Endothelial cell of umbilical vein (primary cell): Measurements from ENCODE around the gene AACS. TPM values are rescaled to one million over a fixed set of nuclear protein-coding genes. Genes with fewer than 3 reads are reported as not detected.

ENCODE experiments used
- BruUV-seq: library from RNA; stranded (reverse); fragments of 400-500 nt; replicated peaks from 2 replicates; lab custom pipeline; 2021; lab: Mats Ljungman, UMichigan
- CTCF ChIA-PET: fragments of 300-600, 350-600 bp; sonication (Branson Sonifier 250); formaldehyde crosslinking; loops from one replicate; lab custom pipeline; 2021; ENCODE audit warnings: antibody characterized with exemption, inconsistent platforms; lab: Charles Lee
- POLR2A ChIA-PET: fragments of 300-600, 350-600 bp; sonication (Branson Sonifier 250); formaldehyde crosslinking; loops from one replicate; lab custom pipeline; 2021; ENCODE audit warnings: antibody characterized with exemption, inconsistent platforms; lab: Charles Lee
- DNase-seq: peaks from one replicate; pipeline ENCODE4 v3.0.0-alpha.2; 2011; ENCODE audit warnings: low read depth, low spot score
- FAIRE-seq: peaks from 2 replicates; lab custom pipeline; 2011; peaks lifted over from hg19 to GRCh38; lab: Jason Lieb, UNC
- H2AFZ ChIP-seq: 2 replicates; pipeline ENCODE4 v1.6.0; 2012; ENCODE audit warnings: low read depth, low read length, control low read depth, inconsistent platforms
- H3K27ac ChIP-seq: 2 replicates; pipeline ENCODE4 v1.5.1; 2011; ENCODE audit warnings: low read depth, mild to moderate bottlenecking, control low read depth, low read length, moderate library complexity; ENCODE audit not compliant: insufficient read depth
- H3K27me3 ChIP-seq, 2 experiments: 2 replicates each; pipeline versions ENCODE4 v1.6.0 to v1.6.1; 2011; ENCODE audit warnings: low read length in 2 of 2, mixed read lengths in 1 of 2; ENCODE audit not compliant: control insufficient read depth in 2 of 2, insufficient read depth in 2 of 2
- H3K36me3 ChIP-seq, 2 experiments: 2 replicates in 1 of 2; 3 replicates in 1 of 2; pipeline ENCODE4 v1.5.1; 2011; ENCODE audit warnings: low read length in 2 of 2, mild to moderate bottlenecking in 1 of 2, moderate library complexity in 1 of 2; ENCODE audit not compliant: control insufficient read depth in 2 of 2, insufficient read depth in 2 of 2; ENCODE audit errors: extremely low read depth in 1 of 2
- H3K4me1 ChIP-seq: 3 replicates; pipeline ENCODE4 v1.5.1; 2011; ENCODE audit warnings: mild to moderate bottlenecking, low read length; ENCODE audit not compliant: control insufficient read depth, insufficient read depth; ENCODE audit errors: extremely low read depth
- H3K4me2 ChIP-seq: 2 replicates; pipeline ENCODE4 v1.6.1; 2011; ENCODE audit warnings: low read length, control low read depth, mixed read lengths; ENCODE audit not compliant: insufficient read depth
- H3K4me3 ChIP-seq, 3 experiments: fragments of 200-600 bp in 1 of 3; sonication (generic), shearing (Covaris generic) in 1 of 3; replicated peaks in 1 of 3; 2 replicates each; pipeline ENCODE4 v1.5.1; 2011 to 2016; ENCODE audit warnings: control low read depth in 3 of 3, low read length in 3 of 3, mild to moderate bottlenecking in 2 of 3, inconsistent platforms in 1 of 3, low read depth in 1 of 3, moderate library complexity in 1 of 3; ENCODE audit not compliant: insufficient read depth in 1 of 3
- H3K79me2 ChIP-seq: 2 replicates; pipeline ENCODE4 v1.6.0; 2012; ENCODE audit warnings: low read length, inconsistent platforms; ENCODE audit not compliant: control insufficient read depth, insufficient read depth
- H3K9ac ChIP-seq: replicated peaks from 2 replicates; pipeline ENCODE3; 2011; ENCODE audit warnings: low read length, control low read depth; ENCODE audit not compliant: insufficient read depth; ENCODE audit errors: extremely low read depth
- H3K9me1 ChIP-seq: replicated peaks from 3 replicates; pipeline ENCODE4 v1.6.0; 2011; ENCODE audit warnings: mild to moderate bottlenecking, low read length; ENCODE audit not compliant: control insufficient read depth, insufficient read depth; ENCODE audit errors: extremely low read depth
- H3K9me3 ChIP-seq: replicated peaks from 2 replicates; pipeline ENCODE4 v1.5.1; 2012; ENCODE audit warnings: low read length, inconsistent platforms; ENCODE audit not compliant: control insufficient read depth, insufficient read depth
- H4K20me1 ChIP-seq: replicated peaks from 2 replicates; pipeline ENCODE3; 2011; ENCODE audit warnings: mild to moderate bottlenecking, low read length; ENCODE audit not compliant: control insufficient read depth, insufficient read depth; ENCODE audit errors: extremely low read depth
- EZH2 ChIP-seq: IDR thresholded peaks from 2 replicates; pipeline ENCODE4 v1.6.1; 2012; ENCODE audit warnings: borderline replicate concordance, low read depth, mild to moderate bottlenecking, moderate library complexity, low read length, inconsistent platforms; ENCODE audit not compliant: severe bottlenecking
- FOS ChIP-seq: IDR thresholded peaks from 2 replicates; pipeline ENCODE4 v1.6.1; 2011; ENCODE audit warnings: mild to moderate bottlenecking, low read length, moderate library complexity, borderline replicate concordance; ENCODE audit not compliant: insufficient read depth
- GATA2 ChIP-seq: IDR thresholded peaks from 2 replicates; pipeline ENCODE4 v1.7.0; 2011; ENCODE audit warnings: low read depth, mild to moderate bottlenecking, moderate library complexity, mixed read lengths, low read length; ENCODE audit not compliant: insufficient read length, insufficient read depth
- JUN ChIP-seq: IDR thresholded peaks from 2 replicates; pipeline ENCODE4 v1.6.1; 2011; ENCODE audit warnings: borderline replicate concordance, low read depth; ENCODE audit not compliant: insufficient read length, insufficient read depth
- MYC ChIP-seq: IDR thresholded peaks from one replicate; pipeline ENCODE4 v1.6.1; 2011; ENCODE audit warnings: mild to moderate bottlenecking, low read depth, low read length
- POLR2A ChIP-seq: IDR thresholded peaks from 2 replicates; pipeline ENCODE4 v1.6.1; 2012; ENCODE audit warnings: low read depth, mild to moderate bottlenecking, control low read depth, low read length
- POLR2AphosphoS5 ChIP-seq: IDR thresholded peaks from 2 replicates; pipeline ENCODE4 v1.6.1; 2012; ENCODE audit warnings: low read depth, mild to moderate bottlenecking, control low read depth, low read length, moderate library complexity; ENCODE audit not compliant: insufficient read depth
- dilution Hi-C: fragments of 300-500 bp; cut with MboI; formaldehyde crosslinking; loops from one replicate; pipeline ENCODE4 v1.15.0; 2019; ENCODE audit warnings: low sequenced_read_pairs; ENCODE audit not compliant: extremely low pct_ligation_motif_present
- intact Hi-C: fragments of 100-400 bp; cut with micrococcal nuclease; formaldehyde crosslinking; loops from one replicate; pipeline ENCODE4 v1.10.0; 2022
- polyA plus RNA-seq, 4 experiments: library from polyadenylated mRNA; depleted of rRNA in 3 of 4; stranded (reverse) in 3 of 4; unstranded in 1 of 4; fragments of >200 nt; gene quantifications; 2 replicates each; pipeline versions ENCODE4 v1.2.1 to v1.2.3, GENCODE V29; 2011 to 2012; ENCODE audit warnings: missing spikeins in 1 of 4
- total RNA-seq: library from RNA; stranded (reverse); gene quantifications from 2 replicates; pipeline ENCODE4 v1.2.3, GENCODE V29; 2021
- TF ChIP-seq, protein P1 (sequence below): IDR thresholded peaks from 2 replicates; pipeline ENCODE4 v1.6.1; 2011; ENCODE audit not compliant: insufficient read depth, insufficient read length
- TF ChIP-seq, protein P2 (sequence below), 2 donors: IDR thresholded peaks; 1 replicate in 1 of 2; 2 replicates in 1 of 2; pipeline ENCODE4 v1.5.1; 2011; ENCODE audit warnings: low read length in 2 of 2, mild to moderate bottlenecking in 2 of 2, moderate library complexity in 2 of 2, control low read depth in 1 of 2, inconsistent platforms in 1 of 2, low read depth in 1 of 2; ENCODE audit not compliant: insufficient read depth in 1 of 2; ENCODE audit errors: extremely low read depth in 1 of 2

Gene AACS
- total and polyA plus RNA-seq, 2 donors (not counting 3 experiments of a cell fraction or from before 2014, with no cell fraction given), result 34.7 to 40.3 TPM

DNA sequence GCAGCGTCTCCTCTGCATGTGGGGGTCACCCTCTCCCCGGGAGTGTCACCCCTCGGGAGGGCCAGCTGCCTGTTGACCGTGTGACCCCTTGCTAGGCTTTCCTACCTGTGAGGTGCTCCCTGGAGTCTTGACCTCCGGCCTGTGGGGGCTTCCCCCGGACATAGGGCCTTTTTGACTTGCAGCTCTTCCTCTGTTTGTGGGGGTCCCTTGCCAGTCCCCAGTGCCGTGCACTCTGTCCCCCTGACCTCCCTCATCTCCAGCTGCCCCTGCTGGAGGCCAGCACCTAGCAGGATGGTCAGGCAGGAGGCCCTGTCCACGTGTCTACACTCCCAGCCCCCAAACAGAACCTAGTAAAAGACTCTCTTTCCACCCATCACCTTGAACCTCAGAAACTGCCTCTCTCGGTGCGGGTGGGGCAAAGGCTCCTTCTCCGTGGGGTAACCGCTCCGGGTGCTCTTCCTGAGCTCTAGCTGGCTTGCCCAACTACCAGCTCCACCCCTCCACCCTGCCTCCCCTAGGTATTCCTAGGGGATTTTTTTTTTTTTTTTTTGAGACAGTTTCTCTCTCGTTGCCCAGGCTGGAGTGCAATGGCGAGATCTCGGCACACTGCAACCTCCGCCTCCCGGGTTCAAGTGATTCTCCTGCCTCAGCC, 810 bp downstream of the AACS start:
- peaks cover 13% of the 10 kb centered on the region for H3K4me1 ChIP-seq
- H3K4me3 ChIP-seq, result peak overlapping the region; percentile 72 to 80 (median 78)
- H4K20me1 ChIP-seq, result no peaks in the 10 kb centered on the region
- peak overlapping the region; percentile 68 for H3K4me2 ChIP-seq
- dilution Hi-C loops, result no loop called here
- ChIA-PET CTCF (no interaction called here), POLR2A (no interaction called here)
- H3K27ac ChIP-seq, result no peak overlapping the region
- DNase-seq (no peak), FAIRE-seq (no peak)
- intact Hi-C loops, result loop anchor here (1.0 to 2.0 kb wide), 2 partner anchors 17 to 77 kb away; partner anchors contain the start of gene DHX37
- peak overlapping the region; percentile 84 for H2AFZ ChIP-seq
- peak overlapping the region; percentile 71 for H3K9ac ChIP-seq
- H3K27me3 ChIP-seq, result peaks cover 0 to under 1% of the 10 kb centered on the region in 2 experiments
- BruUV-seq, result no TSS peak
- H3K9me3 ChIP-seq, result no peaks in the 10 kb centered on the region
- no peaks in the 10 kb centered on the region for H3K9me1 ChIP-seq
- H3K36me3 ChIP-seq, result no peaks in the 10 kb centered on the region
- TF ChIP-seq, protein P1, sequence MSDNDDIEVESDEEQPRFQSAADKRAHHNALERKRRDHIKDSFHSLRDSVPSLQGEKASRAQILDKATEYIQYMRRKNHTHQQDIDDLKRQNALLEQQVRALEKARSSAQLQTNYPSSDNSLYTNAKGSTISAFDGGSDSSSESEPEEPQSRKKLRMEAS, result no peak
- TF ChIP-seq JUN (no peak), EZH2 (no peak), MYC (no peak)
- H3K79me2 ChIP-seq, result peaks cover 7% of the 10 kb centered on the region

DNA sequence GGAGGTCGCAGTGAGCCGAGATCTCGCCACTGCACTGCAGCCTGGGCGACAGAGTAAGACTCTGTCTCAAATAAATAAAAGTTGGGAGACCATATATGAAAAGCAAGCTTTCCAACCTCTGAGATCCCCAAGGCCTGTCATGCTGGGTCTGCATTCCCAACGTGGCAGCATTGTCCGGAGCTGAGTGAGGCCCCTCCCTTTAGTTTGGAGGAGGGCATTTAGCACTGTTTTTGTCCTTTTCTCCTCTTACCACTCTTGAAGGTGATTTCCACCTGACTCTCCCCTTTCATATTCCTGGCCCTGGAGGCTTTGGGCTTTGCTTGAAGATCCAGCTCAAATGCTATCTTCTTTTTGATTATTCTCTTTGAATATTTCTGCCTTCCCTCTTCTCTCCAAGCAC, 3.2 kb downstream of the AACS start:
- ChIA-PET CTCF (interaction anchor here (2.0 kb wide), 1 partner anchor 19 kb away, joined by 5 read pairs; no protein-coding TSS in a partner anchor), POLR2A (no interaction called here)
- no TSS peak for BruUV-seq

More for the DNA sequence above, 3.2 kb downstream of the AACS start:
- Histone ChIP-seq H3K27me3 (no peaks in the 10 kb centered on the region), H4K20me1 (no peaks in the 10 kb centered on the region), H3K36me3 (no peaks in the 10 kb centered on the region), H3K4me3 (no peak overlapping the region), H3K9me1 (no peaks in the 10 kb centered on the region), H3K9ac (no peak overlapping the region), H3K79me2 (peaks cover 7% of the 10 kb centered on the region), H3K4me2 (no peak overlapping the region), H3K27ac (no peak overlapping the region), H3K9me3 (no peaks in the 10 kb centered on the region), H2AFZ (no peak overlapping the region), H3K4me1 (peaks cover 13% of the 10 kb centered on the region)
- intact Hi-C loops (no loop called here), dilution Hi-C loops (no loop called here)
- TF ChIP-seq POLR2AphosphoS5 (no peak), JUN (no peak), EZH2 (no peak), GATA2 (no peak), POLR2A (no peak), MYC (no peak), FOS (no peak)
- TF ChIP-seq, protein P2, sequence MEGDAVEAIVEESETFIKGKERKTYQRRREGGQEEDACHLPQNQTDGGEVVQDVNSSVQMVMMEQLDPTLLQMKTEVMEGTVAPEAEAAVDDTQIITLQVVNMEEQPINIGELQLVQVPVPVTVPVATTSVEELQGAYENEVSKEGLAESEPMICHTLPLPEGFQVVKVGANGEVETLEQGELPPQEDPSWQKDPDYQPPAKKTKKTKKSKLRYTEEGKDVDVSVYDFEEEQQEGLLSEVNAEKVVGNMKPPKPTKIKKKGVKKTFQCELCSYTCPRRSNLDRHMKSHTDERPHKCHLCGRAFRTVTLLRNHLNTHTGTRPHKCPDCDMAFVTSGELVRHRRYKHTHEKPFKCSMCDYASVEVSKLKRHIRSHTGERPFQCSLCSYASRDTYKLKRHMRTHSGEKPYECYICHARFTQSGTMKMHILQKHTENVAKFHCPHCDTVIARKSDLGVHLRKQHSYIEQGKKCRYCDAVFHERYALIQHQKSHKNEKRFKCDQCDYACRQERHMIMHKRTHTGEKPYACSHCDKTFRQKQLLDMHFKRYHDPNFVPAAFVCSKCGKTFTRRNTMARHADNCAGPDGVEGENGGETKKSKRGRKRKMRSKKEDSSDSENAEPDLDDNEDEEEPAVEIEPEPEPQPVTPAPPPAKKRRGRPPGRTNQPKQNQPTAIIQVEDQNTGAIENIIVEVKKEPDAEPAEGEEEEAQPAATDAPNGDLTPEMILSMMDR (IDR thresholded peaks at IDR 0.05; ENCODE audit: extremely low read depth in 1 of 2, insufficient read depth in 1 of 2, low read depth in 1 of 2, low read length in 2 of 2), result no peak
- TF ChIP-seq, protein P1, result no peak
- FAIRE-seq (no peak), DNase-seq (no peak)
